Stimulated activated CD8-positive, alpha-beta memory T cell treated with anti-CD3 and anti-CD28 coated beads, Interleukin-4, amount 100 ng/mL, for 24 hours (primary cell): ENCODE data around the gene CSNK2A2.

Experiments
- DNase-seq: peaks from one replicate; pipeline ENCODE4 v3.0.0-alpha.2; 2020; ENCODE audit warnings: low read depth

Gene CSNK2A2

DNA sequence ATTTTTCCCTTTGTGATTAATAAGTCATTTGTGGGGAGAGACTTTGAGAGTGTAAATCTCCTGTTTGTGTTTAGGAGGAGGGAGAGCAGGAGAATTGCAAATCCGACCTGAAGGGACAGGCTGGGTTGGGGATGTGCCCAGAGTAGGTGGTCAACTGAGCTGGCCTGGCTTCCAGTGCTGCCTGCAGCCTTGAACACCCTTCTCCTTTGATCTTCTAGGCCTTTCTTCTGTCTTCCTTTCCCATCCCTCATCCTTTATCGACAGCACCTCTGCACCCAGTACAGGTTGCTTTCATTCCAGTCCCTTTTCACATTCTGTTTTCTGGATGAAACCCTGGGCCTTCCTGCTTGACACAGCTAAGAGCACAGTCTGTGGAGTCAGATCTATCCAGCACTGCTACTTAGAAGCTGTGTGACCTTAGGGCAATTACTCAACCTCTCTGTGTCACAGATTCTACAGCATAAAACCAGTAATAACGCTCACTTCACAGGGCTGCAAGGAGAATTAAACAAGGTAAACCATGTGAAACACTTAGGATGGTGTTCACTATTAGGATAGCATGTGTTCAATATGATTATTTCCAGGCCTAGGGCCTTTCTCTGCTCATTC is 1.0 kb upstream of the CSNK2A2 start:
- DNase-seq = no peak

DNA sequence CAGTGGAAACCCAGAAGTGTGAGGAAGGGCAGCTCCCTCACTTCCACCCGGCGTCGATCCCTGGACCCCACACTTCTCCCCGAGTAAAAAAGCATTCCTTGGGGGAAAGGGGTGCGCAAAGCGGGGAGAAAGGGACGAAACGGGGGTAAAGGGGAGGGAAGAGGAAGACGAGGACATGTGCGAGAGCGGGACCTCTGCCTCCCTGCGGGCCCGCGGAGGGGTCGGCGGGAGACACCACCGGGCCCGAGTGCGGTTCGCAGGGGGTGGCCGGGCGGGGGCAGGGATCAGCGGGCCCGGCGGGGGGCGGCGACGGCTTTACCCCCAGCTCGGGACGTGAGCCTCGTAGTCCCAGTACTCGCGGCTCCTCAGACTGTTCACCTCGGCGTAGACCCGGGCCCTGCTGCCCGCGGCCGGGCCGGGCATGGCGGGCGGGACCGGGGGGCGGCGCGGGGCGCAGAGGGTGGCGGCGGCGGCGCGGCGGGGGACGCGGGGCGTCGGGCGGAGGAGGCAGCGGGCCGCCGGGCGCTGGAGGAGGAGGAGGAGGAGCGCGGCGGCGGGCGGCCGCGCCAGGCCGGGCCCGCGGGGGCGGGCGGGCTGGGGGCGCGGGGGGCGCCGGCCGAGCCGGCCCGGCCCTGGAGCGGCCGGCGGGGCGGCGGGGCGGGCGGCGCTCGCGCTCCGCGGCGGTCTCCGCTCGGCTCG is 443 bp downstream of the CSNK2A2 start:
- no peak for DNase-seq

DNA sequence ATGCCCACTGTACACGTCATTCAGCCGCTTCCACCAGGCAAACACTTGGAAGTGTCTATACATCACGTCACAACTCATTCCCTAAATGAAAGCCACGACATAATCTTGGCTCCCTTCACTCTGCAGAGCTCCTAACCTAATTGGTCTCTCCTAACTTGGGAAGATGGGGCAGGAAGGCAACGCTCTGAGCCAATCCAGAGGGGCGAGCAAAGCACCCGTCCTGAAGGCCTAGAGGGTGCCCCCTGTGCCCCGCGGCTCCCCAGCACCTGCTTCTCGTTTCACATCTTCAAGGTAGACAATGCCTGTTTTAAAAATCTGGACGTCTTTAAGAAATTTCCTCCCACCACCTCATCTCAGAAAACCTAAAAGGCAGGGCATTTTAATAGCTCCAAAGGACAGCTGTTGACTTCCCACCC is 1.0 kb downstream of the CSNK2A2 start:
- no peak for DNase-seq

DNA sequence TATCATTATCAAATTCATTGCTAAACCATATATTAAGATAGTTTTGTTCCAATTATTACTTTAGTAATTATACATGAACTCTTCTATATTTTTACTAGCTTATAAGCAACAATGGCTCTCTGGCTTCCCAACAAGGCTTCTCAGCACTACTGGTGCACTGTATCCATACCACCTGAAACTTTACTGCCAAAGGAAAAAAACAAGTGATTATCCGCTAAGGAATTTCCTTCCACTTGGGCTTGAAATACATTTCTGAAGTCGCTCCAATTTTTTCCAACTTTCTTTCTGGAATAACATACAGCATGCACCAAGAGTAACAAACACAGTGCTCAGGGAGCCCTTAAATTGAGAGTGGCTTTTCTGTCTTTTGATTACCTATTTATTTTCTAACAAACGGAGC is 2.1 kb downstream of the CSNK2A2 start:
- no peak for DNase-seq

DNA sequence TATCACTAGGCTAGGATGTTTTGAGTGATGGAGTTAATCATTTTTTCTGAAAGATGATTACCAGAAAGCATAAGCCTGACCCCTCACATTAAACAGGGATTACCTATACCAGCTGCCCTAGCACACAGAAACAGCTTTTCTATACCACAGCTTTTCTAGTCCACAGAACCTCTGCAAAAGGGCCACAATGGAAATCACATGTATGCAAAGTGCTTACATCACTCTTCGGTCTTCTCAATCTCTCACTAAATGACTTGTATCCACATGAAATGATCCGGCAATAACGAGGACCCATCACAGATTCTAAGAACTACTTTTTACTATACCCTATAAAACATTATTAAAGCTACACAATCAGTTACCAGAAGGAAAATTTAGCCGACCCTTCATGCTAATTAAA is 2.6 kb downstream of the CSNK2A2 start:
- DNase-seq = no peak

DNA sequence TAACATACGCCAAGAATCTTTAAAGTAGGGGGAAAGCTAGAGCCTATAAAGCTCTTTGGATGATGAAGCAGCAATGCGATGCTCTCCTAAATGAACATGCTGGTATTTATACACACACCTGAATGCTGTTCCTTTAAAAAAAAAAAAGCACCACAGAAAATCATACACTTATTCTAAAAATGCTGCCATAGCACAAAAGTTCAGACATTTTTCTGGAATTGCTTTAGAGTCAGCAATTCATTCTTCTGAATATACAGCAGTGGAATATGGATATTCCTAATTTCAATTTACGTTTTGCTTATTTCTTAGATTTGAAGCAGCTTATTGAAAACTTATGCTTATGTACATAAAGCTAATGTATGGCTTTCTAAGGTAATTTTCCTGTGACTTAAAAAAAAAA is 3.1 kb downstream of the CSNK2A2 start:
- no peak for DNase-seq

DNA sequence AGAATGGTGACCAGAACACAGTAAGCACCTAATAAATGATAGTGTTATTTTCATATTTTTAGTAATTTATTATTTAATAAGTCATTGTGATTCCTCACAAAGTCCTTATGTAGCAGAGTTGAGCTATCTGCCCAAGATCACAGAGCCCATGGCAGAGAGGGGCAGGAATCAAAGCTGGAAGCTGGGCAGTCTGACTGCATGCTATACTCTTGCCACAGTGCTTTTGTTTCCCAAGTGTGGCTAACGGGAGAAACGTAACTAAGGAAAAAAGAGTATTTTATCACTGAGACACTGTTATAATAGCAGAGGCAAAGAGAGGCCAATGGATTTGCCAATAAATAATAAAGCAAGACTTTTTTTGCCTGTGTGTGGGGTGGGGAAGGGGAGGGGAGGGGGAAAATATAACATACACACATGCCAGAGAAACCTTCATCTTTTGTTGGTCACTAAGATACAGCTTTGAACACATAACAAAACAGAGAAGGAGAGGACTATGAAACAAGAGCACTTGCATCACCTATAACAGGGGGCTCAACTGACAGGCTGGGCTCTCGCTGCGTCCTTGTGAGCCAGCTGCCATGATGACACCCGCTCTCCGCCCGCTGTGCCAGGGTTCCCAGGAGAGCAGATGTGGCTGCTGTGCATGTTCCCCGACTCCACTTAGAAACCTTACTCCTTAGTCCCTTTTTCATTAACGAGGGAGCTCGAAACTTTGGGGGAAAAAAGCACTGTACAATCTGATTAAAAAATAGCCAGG is 10.1 kb downstream of the CSNK2A2 start:
- DNase-seq = no peak

DNA sequence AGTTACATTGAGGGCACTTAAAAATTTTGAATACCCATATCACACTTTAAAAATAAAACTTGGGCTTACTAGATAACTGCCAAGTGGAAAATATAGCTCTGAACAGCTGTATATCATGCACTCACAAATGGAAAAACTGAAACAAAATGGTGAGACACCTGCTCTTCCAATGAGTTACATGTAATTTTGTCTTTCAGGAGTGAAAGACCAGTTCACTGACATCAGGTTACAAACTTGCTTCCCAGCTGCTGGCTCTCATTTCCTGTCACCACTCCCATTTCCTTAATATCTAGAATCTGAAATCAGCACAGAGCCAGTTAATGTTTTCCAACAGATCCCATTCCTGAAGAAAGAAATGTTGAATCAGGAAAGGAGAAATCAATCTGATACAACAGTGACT is 10.8 kb downstream of the CSNK2A2 start:
- no peak for DNase-seq

DNA sequence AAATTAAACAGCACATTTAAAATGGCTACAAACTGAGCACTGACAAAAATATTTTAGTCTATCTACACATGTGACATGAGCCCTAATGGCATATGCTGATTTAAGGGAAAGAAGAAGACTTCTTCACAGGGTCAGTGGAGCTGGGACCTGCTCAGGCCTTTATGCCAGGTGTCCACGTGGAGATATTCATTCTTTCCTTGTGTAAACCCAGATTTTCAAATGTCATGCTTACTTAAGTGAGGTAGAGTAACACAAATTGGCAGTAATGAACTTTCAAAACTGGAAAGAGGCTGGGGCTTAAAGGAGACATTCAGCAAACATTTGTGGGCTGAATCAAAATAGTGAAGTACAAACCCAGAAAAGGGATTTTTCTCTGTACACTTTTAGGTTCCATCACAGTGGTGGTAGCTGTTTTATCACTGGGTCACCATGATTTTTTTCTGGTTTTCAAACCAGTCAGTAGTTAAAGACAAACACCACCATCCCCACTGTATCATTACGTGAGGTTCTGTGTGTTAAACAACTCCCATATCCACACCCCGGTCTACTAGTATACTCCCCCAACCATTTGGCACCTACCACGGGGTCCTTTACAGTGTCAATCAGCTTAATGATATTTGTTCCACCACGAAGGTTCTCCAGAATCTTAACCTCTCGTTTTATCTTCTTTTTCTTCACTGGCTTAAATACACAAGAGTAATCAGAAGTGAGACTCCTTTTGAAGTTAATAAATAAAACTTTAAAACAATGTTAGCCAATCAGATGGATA is 11.5 kb downstream of the CSNK2A2 start:
- no peak for DNase-seq

DNA sequence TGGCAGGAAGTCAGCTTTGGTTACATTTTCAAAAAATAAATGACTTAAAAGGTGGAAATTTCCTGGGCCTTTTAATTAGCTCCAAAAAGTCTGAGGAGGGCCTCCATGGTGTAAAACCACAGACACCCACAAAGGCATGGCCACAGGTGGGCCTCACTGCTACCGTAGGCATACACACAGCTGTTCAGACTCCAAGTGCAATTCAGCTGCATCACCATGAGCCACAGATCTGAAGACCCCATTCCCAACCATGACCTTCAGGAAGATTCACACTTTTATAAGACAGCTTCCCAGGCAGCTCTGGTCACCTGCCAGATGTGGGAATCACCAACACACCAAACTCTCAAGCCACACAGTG is 20.6 kb downstream of the CSNK2A2 start:
- DNase-seq = no peak

DNA sequence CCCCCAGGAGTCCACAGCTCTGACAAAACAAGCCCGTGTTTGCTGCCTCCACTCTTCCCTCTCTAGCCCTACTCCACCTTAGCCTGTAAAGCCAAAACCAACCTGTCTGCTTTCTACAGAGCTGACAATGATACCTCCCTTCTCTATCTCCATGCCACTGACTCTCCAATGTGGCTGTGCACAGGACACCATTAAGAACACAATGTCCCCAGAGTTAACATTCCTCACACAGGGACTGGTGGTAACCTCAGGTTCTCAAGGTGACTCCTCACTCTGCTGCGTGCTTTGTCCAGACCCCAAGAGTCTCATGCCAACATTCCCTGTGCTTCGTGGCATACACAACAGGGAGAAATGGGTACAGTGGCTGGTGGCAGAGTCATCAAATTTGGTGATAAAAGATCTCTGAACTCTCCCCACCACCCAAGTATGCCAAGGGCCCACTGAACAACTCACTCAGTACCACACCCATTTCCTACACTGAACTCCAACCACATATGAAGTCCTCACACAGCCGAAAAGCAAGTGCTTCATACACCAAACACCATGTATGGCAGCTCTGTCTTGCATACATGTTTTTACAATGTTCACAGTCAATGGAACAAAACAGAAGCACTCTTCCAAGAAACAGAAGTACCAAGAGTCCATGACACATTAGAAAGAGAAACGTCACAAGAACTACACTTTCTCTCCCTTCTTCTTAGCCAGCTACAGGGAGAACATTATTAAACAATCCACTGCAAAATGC is 21.1 kb downstream of the CSNK2A2 start:
- DNase-seq = no peak

DNA sequence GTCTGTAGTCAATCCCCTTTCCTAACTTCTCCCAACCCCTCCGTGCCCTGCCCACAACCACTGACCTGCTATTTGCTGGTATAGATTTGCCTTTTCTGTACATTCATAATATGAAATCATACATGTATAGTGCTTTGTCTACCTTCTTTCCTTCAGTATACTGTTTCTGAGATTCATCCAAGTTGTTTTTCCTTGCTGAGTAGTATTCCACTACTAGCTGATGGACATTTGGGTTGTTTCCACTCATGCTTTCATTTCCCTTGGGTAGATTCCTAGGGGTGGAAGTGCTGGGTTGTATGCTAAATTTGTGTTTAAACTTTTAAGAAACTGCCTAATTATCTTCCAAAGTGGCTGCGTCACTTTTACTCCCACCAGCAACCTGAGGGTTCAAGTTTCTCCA is 27.7 kb downstream of the CSNK2A2 start:
- DNase-seq = no peak

DNA sequence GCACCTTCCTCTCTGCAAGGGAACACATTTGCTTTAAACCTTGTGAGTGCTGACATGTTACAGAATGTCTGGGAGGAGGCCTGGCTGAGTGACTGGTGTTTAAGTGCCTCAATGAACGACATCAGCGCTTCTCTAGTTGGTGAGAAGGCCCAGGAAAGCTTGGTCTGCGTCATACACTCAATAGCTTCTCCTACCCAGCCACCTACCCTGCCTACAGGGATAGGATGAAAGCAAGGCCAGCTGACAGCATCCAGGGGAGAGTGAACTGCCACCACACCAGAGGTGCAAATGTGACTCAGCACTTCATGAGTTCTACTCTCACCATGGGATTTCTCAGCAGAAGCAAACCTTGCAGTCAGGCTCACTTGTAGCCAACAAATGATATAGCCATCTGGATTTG is 37.1 kb downstream of the CSNK2A2 start:
- no peak for DNase-seq

DNA sequence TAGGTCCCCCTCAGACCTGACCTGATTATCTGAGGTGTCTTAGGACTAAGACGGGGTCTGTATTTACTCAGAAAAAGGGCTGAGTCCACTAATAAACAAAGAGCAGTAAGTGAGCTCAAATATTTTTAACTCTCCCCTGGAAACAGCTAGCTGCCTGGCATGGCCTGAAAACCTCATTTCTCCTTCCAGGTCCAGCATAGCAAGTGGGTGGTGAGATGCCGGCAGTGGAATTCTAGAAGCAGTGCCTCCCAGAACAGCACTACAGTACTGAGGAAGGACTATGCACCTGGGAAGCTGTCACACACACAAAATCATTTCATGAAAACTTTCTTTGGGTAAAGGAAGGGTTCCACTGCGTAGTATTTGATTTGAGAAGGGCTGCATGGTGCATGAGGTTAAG is 39.2 kb downstream of the CSNK2A2 start:
- no peak for DNase-seq

DNA sequence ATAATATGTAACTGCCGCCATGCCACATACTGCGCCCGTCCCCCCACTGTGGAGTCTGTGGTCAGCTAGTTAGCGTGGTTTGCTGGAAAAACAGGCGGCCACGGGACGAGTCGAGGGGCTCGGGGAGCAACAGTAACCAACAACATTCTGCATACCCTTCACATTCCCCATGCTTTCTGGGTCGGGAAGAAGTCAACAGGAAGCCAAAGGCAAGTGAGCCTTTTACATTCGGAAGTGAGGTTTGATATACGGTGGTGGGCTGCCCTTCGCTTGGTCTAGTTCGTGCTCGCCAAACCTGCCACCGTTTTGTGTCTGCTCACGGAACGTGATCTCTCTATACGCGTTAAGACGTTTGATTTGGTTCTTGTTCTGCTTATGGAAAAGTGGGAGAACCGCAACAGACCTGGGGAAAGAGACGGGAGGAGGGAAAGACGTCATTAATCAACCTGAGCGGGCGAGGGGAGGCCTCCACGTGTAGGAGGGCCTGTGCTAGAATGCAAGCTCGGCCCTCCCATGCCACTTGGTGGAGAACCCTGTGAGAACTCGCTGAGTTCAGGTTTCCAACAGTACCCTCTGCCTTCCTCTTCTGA is 39.9 kb downstream of the CSNK2A2 start:
- no peak for DNase-seq

DNA sequence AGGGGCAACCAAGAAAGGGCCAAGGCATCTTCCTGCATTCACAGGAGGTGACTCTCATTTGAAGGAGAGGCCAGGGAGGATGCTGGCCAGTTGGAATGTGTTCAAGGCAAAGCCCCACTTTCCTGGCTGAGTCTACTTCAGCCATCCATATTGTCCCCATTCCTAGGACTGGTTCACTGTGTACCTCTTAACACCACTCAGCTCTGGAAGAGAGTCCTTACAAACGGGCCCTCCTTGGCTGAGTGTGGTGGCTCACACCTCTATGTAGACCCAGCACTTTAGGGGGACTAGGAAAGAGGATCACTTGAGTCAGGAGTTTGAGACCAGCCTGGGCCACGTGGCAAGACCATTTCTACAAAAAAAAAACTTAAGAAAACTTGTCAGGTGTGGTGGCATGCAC is 40.7 kb downstream of the CSNK2A2 start:
- DNase-seq = no peak

DNA sequence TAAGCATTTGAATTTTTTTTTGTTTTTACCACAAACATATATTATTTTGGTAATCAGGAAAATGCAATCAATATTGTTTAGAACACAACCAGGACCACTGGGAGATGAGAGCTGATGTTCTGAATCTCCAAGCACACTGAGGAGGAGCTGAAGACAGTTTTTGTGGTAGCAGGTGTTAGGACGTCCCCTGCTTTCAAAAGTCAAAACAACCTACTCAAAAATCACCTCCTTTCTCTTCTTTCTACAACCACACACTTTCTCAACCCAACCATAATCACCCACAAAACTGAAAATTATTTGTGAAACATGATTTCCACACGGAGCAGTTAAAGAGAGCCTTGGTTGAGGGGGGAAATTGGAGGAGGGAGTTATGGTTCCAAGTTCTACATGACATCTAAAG is 42.1 kb downstream of the CSNK2A2 start:
- DNase-seq = no peak

DNA sequence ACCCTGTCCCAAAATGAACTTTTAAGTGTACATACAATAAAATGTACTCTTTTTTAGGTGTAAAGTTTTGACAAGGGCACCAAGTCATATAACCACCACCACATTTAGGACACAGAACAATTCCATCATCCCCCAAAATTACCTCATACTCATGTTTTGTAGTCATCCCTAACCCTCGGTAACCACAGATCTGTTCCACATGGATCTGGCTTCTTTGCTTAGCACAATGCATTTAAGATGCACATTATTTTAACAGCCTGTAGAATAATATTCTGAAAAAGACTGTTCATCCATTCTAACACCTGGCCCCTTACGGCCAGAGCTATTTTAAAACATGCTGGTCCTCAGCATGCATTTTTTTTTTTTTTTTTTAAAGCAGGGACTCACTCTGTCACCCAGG is 43.6 kb downstream of the CSNK2A2 start:
- no peak for DNase-seq

DNA sequence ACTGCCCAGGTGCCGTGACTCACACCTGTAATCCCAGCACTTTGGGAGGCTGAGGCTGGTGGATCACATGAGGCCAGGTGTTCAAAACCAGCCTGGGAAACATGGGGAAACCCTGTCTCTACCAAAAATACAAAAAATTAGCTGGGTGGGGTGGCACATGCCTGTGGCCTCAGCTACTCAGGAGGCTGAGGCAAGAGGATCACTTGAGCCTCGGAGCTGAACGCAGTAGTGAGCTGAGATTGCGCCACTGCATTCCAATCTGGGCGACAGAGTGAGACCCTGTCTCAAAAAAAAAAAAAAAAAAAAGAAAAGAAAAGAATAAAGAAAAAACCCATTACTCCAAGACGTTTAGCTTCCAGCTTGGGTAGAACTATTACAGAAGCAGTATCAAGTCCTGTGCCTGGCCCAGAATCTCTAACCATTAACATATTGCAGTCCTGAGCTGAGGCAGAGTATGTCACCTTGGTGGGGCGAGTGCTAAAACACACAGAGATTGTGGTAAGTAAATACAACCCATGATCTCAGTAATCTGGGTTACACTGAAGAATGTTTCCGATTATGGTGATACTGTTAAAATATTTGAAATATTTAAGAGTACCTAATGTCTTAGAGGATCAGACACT is 45.5 kb downstream of the CSNK2A2 start:
- no peak for DNase-seq

DNA sequence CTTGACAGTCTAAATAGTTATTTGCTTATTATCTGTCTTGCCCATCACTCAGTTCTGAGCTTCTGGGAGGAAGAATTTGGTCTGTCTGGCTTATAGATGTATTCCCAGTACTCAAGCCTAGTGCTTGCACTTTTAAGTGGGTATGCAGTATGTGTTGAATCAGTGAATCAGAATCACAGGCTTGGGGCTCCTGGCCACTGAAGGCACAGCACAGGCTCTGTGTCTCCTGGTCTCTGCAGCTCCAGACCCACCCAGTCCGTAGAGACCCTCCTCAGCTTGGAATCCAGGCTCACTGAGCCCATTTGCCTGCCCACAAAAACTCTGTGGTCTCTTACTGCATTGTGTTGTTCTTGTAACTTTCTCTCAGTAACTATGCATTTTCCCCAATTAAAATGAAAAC is 49.4 kb downstream of the CSNK2A2 start:
- DNase-seq = no peak

DNA sequence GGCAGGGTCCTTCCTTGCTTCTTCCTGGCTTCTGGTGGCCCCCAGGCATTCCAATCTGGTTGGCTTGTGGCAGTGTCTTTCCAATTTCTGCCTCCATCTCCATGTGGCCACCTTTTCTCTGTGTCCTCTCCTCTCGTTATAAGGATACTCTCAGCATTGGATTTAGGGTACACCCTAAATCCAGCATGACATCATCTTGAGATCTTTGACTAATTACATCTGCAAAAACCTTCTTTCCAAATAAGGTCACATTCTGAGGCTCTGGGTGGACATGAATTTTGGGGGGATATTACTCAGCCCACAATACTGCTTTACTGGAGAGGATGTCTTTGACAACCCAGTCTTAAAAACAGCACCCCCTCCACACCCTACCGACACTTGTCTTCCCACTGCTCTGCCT is 49.8 kb downstream of the CSNK2A2 start:
- no peak for DNase-seq
